Kidney tubule cell (primary cell): ENCODE data around the gene VSIR.

ENCODE experiments used
- DNase-seq: peaks from one replicate; pipeline ENCODE4 v3.0.0-alpha.2; 2018; ENCODE audit warnings: low spot score

The VSIR gene

DNA sequence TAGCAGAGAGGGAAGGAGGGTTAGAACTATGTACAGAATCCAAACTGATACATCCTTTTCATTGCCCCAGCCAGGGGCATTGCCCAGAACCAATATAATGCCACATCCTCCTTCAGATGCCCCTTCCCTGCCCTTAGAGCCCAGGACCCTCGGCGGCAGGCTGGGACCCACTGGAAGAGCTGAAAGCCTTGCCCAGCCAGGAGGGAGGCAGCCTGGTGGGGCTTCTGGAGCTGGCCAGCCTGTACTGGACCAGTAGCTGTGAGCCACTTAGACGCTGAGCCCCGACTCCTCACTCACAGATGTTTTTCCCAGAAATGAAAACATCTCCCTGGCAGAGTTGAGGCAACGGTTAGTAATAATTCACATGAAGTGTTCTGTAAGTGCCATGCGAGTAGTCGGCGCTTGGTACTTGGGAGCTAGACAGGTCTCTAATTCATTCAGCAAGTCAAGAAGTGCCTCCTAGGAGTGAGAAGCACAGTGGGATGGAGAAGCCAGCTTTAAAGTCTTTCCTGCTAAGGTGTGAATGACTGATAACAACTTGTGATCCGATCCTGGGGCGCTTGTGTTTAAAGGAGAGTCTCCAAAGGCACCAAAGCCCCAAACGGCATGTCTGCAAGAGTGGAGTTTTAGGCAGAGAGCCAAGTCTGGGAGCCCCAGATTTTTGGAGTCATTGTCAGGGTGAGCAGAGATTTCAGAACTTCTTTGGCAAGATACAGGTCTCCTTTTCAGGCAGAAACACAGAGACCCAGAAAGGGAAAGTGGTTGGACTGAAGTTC lies 9.8 kb downstream of the VSIR start:
- DNase-seq = no peak

- DNase-seq = no peak
Observed at GRCh38 chr10:71762324-71762723, 11.0 kb downstream of the VSIR start.

GRCh38 chr10:71761541-71762113 lies 11.7 kb downstream of the VSIR start:
- DNase-seq = no peak

DNA sequence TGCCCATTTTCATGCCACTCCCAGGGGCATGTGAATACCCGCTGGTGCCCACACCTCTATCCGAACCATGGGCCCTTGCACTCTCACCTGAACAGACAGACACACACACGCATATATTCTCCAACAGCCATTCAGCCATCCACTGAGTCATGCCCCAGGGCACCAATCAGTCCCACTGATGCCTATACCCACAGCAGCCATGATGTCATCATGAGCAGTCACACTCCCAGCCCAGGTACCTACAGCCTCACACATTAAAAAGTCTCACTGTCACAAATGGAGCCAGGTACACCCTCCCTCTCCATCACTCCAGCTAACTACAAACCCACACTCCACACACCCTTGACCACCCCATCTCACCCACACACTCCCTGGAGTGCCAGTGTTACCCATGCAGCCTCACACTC lies 12.2 kb downstream of the VSIR start:
- peak; percentile 80 for DNase-seq

- peak; percentile 49 for DNase-seq
Observed at GRCh38 chr10:71757399-71757922, 15.9 kb downstream of the VSIR start.

GRCh38 chr10:71756311-71757191 lies 16.8 kb downstream of the VSIR start:
- no peak for DNase-seq

GRCh38 chr10:71755179-71755879 lies 18.0 kb downstream of the VSIR start:
- DNase-seq = peak; percentile 60

- no peak for DNase-seq
Observed at GRCh38 chr10:71754562-71754961, 18.8 kb downstream of the VSIR start.

GRCh38 chr10:71753960-71754505 lies 19.3 kb downstream of the VSIR start:
- DNase-seq = no peak

- DNase-seq = no peak
Observed at GRCh38 chr10:71753091-71753959, 20.0 kb downstream of the VSIR start.

GRCh38 chr10:71752391-71753090 lies 20.8 kb downstream of the VSIR start:
- DNase-seq = peak; percentile 12

- DNase-seq = no peak
Observed at GRCh38 chr10:71751515-71752224, 21.6 kb downstream of the VSIR start.

GRCh38 chr10:71750986-71751385 lies 22.3 kb downstream of the VSIR start:
- no peak for DNase-seq

- DNase-seq = no peak
Observed at GRCh38 chr10:71750124-71750841, 23.0 kb downstream of the VSIR start.

DNA sequence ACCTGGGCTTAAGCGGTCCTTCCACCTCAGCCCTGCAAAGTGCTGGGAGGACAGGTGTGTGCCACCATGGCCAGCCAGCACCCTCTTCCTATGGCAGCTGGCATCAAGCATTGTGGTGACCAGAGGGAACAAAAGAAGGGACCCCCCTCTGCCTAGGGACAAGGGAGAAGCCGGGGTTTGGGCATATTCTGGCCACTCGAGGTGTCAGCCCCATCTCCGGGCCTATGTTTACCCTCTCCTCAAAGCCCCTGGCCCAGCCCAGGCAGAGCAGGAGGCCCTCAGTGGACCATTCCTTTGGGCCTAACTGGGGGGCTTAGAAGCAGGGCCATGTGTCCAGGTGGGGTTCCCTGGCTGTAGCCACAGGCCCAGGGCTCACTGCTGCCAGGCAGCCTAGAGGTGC lies 23.9 kb downstream of the VSIR start:
- DNase-seq = no peak

- DNase-seq = no peak
Observed at GRCh38 chr10:71748671-71749191, 24.6 kb downstream of the VSIR start.

DNA sequence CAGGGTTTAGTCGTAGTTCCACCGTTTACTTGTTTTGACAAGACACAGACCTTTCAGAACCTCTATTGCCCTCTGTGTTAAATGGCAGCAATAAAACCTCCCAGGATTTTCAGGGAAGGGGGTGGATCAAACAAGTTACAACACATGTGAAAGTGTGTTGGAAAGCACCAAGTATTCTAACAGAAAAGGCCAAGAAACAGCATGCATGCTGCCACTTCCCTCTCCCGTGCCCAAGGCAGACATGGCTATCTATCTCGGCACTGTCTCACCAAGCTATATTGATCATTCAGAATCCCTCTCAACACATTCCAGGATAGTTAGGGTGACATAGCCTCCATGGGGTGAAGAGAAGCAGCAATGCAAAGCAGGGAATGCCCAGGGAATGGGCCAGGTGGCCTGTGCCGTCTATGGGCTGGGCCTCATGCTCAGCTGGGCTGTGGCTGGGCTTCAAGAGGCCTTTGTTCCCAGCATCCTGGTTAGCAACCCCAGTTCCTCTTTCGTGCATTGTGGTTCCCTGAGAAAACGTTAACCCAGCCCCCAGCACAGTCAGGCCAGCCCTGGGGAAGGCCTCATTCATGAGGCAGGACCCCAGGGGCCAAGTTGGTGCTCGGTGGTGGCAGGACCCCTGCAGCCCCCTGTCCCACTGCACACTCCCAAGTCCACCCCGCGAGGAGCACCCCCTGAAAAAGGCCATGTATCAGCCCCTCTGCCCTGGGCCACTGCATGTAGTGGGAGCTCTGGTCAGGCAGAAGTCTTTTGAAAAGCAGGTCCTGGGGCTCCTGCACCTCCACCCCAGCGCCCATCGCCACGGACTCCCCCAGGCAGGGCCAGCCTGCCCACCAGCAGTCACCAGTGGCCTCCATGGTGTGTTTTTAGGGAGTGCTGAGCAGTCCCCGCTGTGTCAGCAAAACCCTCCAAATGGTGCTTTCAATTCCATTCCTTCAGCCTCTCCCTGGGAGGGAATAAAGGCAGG lies 25.5 kb downstream of the VSIR start:
- no peak for DNase-seq
